Mesendoderm (in vitro differentiated cells): ENCODE data around the gene MAN1A1.
A peak's percentile ranks its signal among the peaks of the same experiment; 100 is the strongest.
"Not testable (repeated sequence)": the region's sequence is repeated elsewhere in the genome, so short reads cannot be mapped to it uniquely, and the experiment has no call there.

Source experiments
- DNase-seq: peaks from one replicate; pipeline ENCODE4 v3.0.0; 2013
- H2AK5ac ChIP-seq: 2 replicates; pipeline ENCODE4 v1.6.1; 2013; ENCODE audit warnings: low read length, inconsistent platforms
- H2BK120ac ChIP-seq: 2 replicates; pipeline ENCODE4 v1.6.1; 2013; ENCODE audit warnings: low read depth, mild to moderate bottlenecking, low read length, moderate library complexity, mixed read lengths
- H2BK15ac ChIP-seq: replicated peaks from 2 replicates; pipeline ENCODE4 v1.6.1; 2013; ENCODE audit warnings: low read depth, mild to moderate bottlenecking, moderate library complexity
- H2BK5ac ChIP-seq: 2 replicates; pipeline ENCODE4 v1.6.1; 2013; ENCODE audit warnings: low read length, inconsistent platforms
- H3K18ac ChIP-seq: 2 replicates; pipeline ENCODE4 v1.6.1; 2013; ENCODE audit warnings: mild to moderate bottlenecking, low read length, mixed read lengths
- H3K23ac ChIP-seq: one replicate; pipeline ENCODE4 v1.6.1; 2013; ENCODE audit warnings: low read length
- H3K27ac ChIP-seq: 2 replicates; pipeline ENCODE4 v1.5.1; 2013; ENCODE audit warnings: low read depth, mild to moderate bottlenecking, inconsistent platforms, low read length, moderate library complexity
- H3K27me3 ChIP-seq: 2 replicates; pipeline ENCODE4 v1.6.1; 2013; ENCODE audit warnings: low read length, control low read depth, mild to moderate bottlenecking, inconsistent platforms; ENCODE audit not compliant: insufficient read depth, poor library complexity
- H3K36me3 ChIP-seq: 2 replicates; pipeline ENCODE4 v1.6.1; 2013; ENCODE audit warnings: low read length, inconsistent platforms; ENCODE audit not compliant: control insufficient read depth, insufficient read depth
- H3K4ac ChIP-seq: one replicate; pipeline ENCODE4 v1.6.1; 2013; ENCODE audit warnings: low read depth, mild to moderate bottlenecking, low read length, moderate library complexity
- H3K4me1 ChIP-seq: 2 replicates; pipeline ENCODE4 v1.6.1; 2013; ENCODE audit warnings: low read depth, low read length, inconsistent platforms; ENCODE audit not compliant: control insufficient read depth
- H3K4me2 ChIP-seq: 2 replicates; pipeline ENCODE4 v1.6.1; 2013; ENCODE audit warnings: low read length
- H3K4me3 ChIP-seq: 2 replicates; pipeline ENCODE4 v1.5.1; 2013; ENCODE audit warnings: mild to moderate bottlenecking, low read length
- H3K56ac ChIP-seq: one replicate; pipeline ENCODE4 v1.6.1; 2013; ENCODE audit warnings: low read length
- H3K79me1 ChIP-seq: 2 replicates; pipeline ENCODE4 v1.6.1; 2013; ENCODE audit warnings: low read length, inconsistent platforms
- H3K79me2 ChIP-seq: 2 replicates; pipeline ENCODE4 v1.6.1; 2013; ENCODE audit warnings: mild to moderate bottlenecking, low read length; ENCODE audit not compliant: control insufficient read depth, insufficient read depth
- H3K9ac ChIP-seq: 2 replicates; pipeline ENCODE4 v1.6.1; 2013; ENCODE audit warnings: low read length, inconsistent platforms
- H4K5ac ChIP-seq: one replicate; pipeline ENCODE4 v1.6.1; 2013; ENCODE audit warnings: low read length
- H4K8ac ChIP-seq: one replicate; pipeline ENCODE4 v1.6.1; 2013; ENCODE audit warnings: low read depth, mild to moderate bottlenecking, control low read depth, low read length, moderate library complexity
- WGBS: extraction: QIAGEN DNeasy Blood & Tissue Kit; methylation state at CpG from one replicate; pipeline ENCODE4 v1.1.7; 2013; ENCODE audit warnings: low lambda C conversion rate, missing lambda C conversion rate; ENCODE audit not compliant: insufficient coverage; ENCODE audit errors: extremely low coverage; 5-methylcytosine and 5-hydroxymethylcytosine counted together

Gene MAN1A1

GRCh38 chr6:119299694-119300093 is 49.9 kb downstream of the MAN1A1 start:
- Histone ChIP-seq H3K27ac (no peak overlapping the region), H2BK5ac (no peak overlapping the region), H3K79me2 (no peaks in the 10 kb centered on the region), H3K4me2 (no peak overlapping the region), H2AK5ac (no peak overlapping the region), H2BK15ac (no peak overlapping the region), H3K4me3 (no peak overlapping the region), H3K56ac (no peak overlapping the region), H4K5ac (no peak overlapping the region), H3K9ac (no peak overlapping the region), H3K36me3 (no peaks in the 10 kb centered on the region), H3K27me3 (no peaks in the 10 kb centered on the region), H3K4me1 (peaks cover 5% of the 10 kb centered on the region), H3K4ac (no peak overlapping the region), H4K8ac (no peak overlapping the region), H3K23ac (no peak overlapping the region), H3K18ac (no peak overlapping the region), H3K79me1 (peaks cover 2% of the 10 kb centered on the region), H2BK120ac (no peak overlapping the region)
- no peak for DNase-seq
- WGBS: no CpG with 5 or more reads among the region's 2 CpGs

DNA sequence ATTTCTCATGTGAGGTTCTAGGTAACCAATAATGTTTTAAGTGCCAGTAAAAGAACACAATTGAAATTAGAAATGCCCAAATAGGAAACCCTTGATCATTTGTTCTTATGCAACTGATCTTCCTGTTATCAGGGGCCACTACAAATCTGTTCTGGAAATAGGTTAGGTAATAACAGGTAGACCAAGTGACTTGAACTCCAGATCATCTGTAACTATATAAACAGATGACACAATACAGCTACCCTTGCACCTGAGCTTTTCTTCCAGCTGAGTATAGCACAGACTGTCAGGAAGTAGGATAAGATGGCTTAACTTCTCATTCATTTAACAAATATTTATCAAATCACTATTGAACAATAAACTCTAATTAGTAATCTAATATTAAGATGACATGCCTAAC is 52.5 kb downstream of the MAN1A1 start:
- Histone ChIP-seq H2AK5ac (no peak overlapping the region), H3K27me3 (no peaks in the 10 kb centered on the region), H3K27ac (no peak overlapping the region), H3K18ac (no peak overlapping the region), H3K4ac (no peak overlapping the region), H3K36me3 (no peaks in the 10 kb centered on the region), H4K8ac (no peak overlapping the region), H2BK5ac (no peak overlapping the region), H2BK120ac (no peak overlapping the region), H3K9ac (no peak overlapping the region), H3K4me2 (no peak overlapping the region), H3K79me2 (no peaks in the 10 kb centered on the region), H3K4me1 (peaks cover 5% of the 10 kb centered on the region), H3K79me1 (no peaks in the 10 kb centered on the region), H2BK15ac (no peak overlapping the region), H3K23ac (no peak overlapping the region), H3K56ac (no peak overlapping the region), H3K4me3 (no peak overlapping the region), H4K5ac (no peak overlapping the region)
- DNase-seq: no peak

- H3K79me2 ChIP-seq: no peaks in the 10 kb centered on the region
- H2BK5ac ChIP-seq: no peak overlapping the region
- no peak overlapping the region for H3K4me2 ChIP-seq
- H3K56ac ChIP-seq: no peak overlapping the region
- H3K27me3 ChIP-seq: no peaks in the 10 kb centered on the region
- peaks cover 5% of the 10 kb centered on the region for H3K4me1 ChIP-seq
- H3K9ac ChIP-seq: no peak overlapping the region
- H3K27ac ChIP-seq: no peak overlapping the region
- no peak overlapping the region for H4K5ac ChIP-seq
- H2AK5ac ChIP-seq: no peak overlapping the region
- peaks cover 1% of the 10 kb centered on the region for H3K79me1 ChIP-seq
- WGBS: no CpG with 5 or more reads among the region's 4 CpGs
- H3K36me3 ChIP-seq: no peaks in the 10 kb centered on the region
- no peak overlapping the region for H4K8ac ChIP-seq
- H3K18ac ChIP-seq: no peak overlapping the region
- no peak overlapping the region for H3K4ac ChIP-seq
- no peak overlapping the region for H2BK15ac ChIP-seq
- no peak overlapping the region for H3K23ac ChIP-seq
- no peak overlapping the region for H3K4me3 ChIP-seq
- DNase-seq: peak; percentile 39
- H2BK120ac ChIP-seq: no peak overlapping the region
These were observed 53.2 kb downstream of the MAN1A1 start for GRCh38 chr6:119296036-119297035.

- Histone ChIP-seq H3K4me1 (peaks cover 5% of the 10 kb centered on the region), H4K5ac (no peak overlapping the region), H3K18ac (no peak overlapping the region), H3K27ac (no peak overlapping the region), H3K4me2 (no peak overlapping the region), H4K8ac (no peak overlapping the region), H3K27me3 (no peaks in the 10 kb centered on the region), H3K56ac (no peak overlapping the region), H3K79me2 (no peaks in the 10 kb centered on the region), H2AK5ac (no peak overlapping the region), H2BK15ac (no peak overlapping the region), H2BK120ac (no peak overlapping the region), H3K36me3 (no peaks in the 10 kb centered on the region), H3K4ac (no peak overlapping the region), H3K23ac (no peak overlapping the region), H3K79me1 (peaks cover 1% of the 10 kb centered on the region), H3K4me3 (no peak overlapping the region), H2BK5ac (no peak overlapping the region), H3K9ac (no peak overlapping the region)
- DNase-seq: no peak
- WGBS: no CpG with 5 or more reads among the region's 4 CpGs
These were observed 54.6 kb downstream of the MAN1A1 start for GRCh38 chr6:119294984-119295383.

DNA sequence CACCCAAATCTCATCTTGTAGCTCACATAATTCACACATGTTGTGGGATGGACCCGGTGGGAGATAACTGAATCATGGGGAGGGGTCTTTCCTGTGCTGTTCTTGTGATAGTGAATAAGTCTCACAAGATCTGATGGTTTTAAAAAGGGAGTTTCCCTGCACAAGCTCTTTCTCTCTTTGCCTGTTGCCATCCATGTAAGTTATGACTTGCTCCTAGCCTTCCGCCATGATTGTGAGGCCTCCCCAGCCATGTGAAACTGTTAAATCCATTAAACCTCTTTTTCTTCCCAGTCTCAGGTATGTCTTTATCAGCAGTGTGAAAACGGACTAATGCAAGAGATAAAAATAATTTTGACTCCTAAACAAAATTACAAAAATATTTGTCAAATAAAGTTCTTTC is 58.5 kb downstream of the MAN1A1 start:
- H3K79me2 ChIP-seq, H2BK120ac ChIP-seq, H3K27ac ChIP-seq, DNase-seq, H3K9ac ChIP-seq, H2BK15ac ChIP-seq, H2BK5ac ChIP-seq, H4K8ac ChIP-seq, H3K4me2 ChIP-seq, H3K18ac ChIP-seq, H2AK5ac ChIP-seq, H3K4me3 ChIP-seq, H3K4ac ChIP-seq, H3K23ac ChIP-seq, H3K36me3 ChIP-seq, H3K79me1 ChIP-seq, H3K4me1 ChIP-seq, H3K27me3 ChIP-seq, H4K5ac ChIP-seq, H3K56ac ChIP-seq: not testable (repeated sequence)
- WGBS: no CpG with 5 or more reads among the region's 3 CpGs

- DNase-seq: no peak
- Histone ChIP-seq H3K18ac (no peak overlapping the region), H2BK15ac (no peak overlapping the region), H3K4me3 (no peak overlapping the region), H3K4ac (no peak overlapping the region), H3K4me2 (no peak overlapping the region), H3K79me2 (no peaks in the 10 kb centered on the region), H3K9ac (no peak overlapping the region), H3K27me3 (no peaks in the 10 kb centered on the region), H4K5ac (no peak overlapping the region), H3K27ac (no peak overlapping the region), H2AK5ac (no peak overlapping the region), H3K79me1 (peaks cover 1% of the 10 kb centered on the region), H2BK5ac (no peak overlapping the region), H4K8ac (no peak overlapping the region), H2BK120ac (no peak overlapping the region), H3K23ac (no peak overlapping the region), H3K56ac (no peak overlapping the region), H3K4me1 (no peaks in the 10 kb centered on the region), H3K36me3 (no peaks in the 10 kb centered on the region)
- WGBS: 100% methylated on average over 1 of the region's 2 CpGs
These were observed 59.3 kb downstream of the MAN1A1 start for GRCh38 chr6:119290306-119290705.
